H1 (cell line): ENCODE measurements around the gene DNMT1. TPM values are rescaled to one million over a fixed set of nuclear protein-coding genes. Genes with fewer than 3 reads are reported as not detected.

Experiments
- CTCF ChIA-PET: fragments of 300-600 bp; sonication (Branson Sonifier 250); formaldehyde crosslinking; loops from one replicate; lab custom pipeline; 2021; ENCODE audit not compliant: partially characterized antibody; lab: Charles Lee
- POLR2A ChIA-PET: fragments of 300-600 bp; sonication (Branson Sonifier 250); formaldehyde crosslinking; loops from one replicate; lab custom pipeline; 2021; ENCODE audit warnings: inconsistent platforms; ENCODE audit not compliant: partially characterized antibody; lab: Charles Lee
- DNase-seq, 2 experiments: peaks; one replicate each; pipeline versions ENCODE4 v3.0.0 to v3.0.0-alpha.2; 2010 to 2022; ENCODE audit warnings: low spot score in 2 of 2, low read depth in 1 of 2, mixed read lengths in 1 of 2
- FAIRE-seq: peaks from 2 replicates; lab custom pipeline; 2011; peaks lifted over from hg19 to GRCh38; lab: Jason Lieb, UNC
- H2AFZ ChIP-seq: 2 replicates; pipeline ENCODE4 v1.8.1; 2012; ENCODE audit warnings: low read length, inconsistent platforms
- H2AK5ac ChIP-seq: 2 replicates; pipeline ENCODE4 v1.6.1; 2013; ENCODE audit warnings: low read depth, low read length
- H2BK120ac ChIP-seq: replicated peaks from 2 replicates; pipeline ENCODE3; 2013; ENCODE audit warnings: low read depth, low read length, inconsistent platforms
- H2BK12ac ChIP-seq: 2 replicates; pipeline ENCODE4 v1.6.1; 2013; ENCODE audit warnings: low read depth, low read length
- H2BK15ac ChIP-seq: 2 replicates; pipeline ENCODE4 v1.6.1; 2013; ENCODE audit warnings: low read length
- H2BK20ac ChIP-seq: 2 replicates; pipeline ENCODE4 v1.6.1; 2013; ENCODE audit warnings: low read length
- H2BK5ac ChIP-seq: 2 replicates; pipeline ENCODE4 v1.6.1; 2013; ENCODE audit warnings: low read depth, low read length
- H3K14ac ChIP-seq: 2 replicates; pipeline ENCODE4 v1.6.1; 2013; ENCODE audit warnings: inconsistent platforms; ENCODE audit not compliant: insufficient read length
- H3K18ac ChIP-seq: 2 replicates; pipeline ENCODE4 v1.6.1; 2013; ENCODE audit warnings: low read length; ENCODE audit errors: extremely low read depth
- H3K23ac ChIP-seq: 2 replicates; pipeline ENCODE4 v1.6.1; 2013; ENCODE audit warnings: inconsistent platforms; ENCODE audit not compliant: insufficient read length
- H3K23me2 ChIP-seq: 2 replicates; pipeline ENCODE4 v1.6.1; 2013; ENCODE audit warnings: low read depth, low read length
- H3K27ac ChIP-seq: 2 replicates; pipeline ENCODE4 v1.6.1; 2011; ENCODE audit warnings: low read depth, low read length, inconsistent platforms
- H3K27me3 ChIP-seq, 4 experiments: replicated peaks in 1 of 4; 1 replicate in 1 of 4; 2 replicates in 3 of 4; pipeline versions ENCODE4 v1.6.1 to v1.8.1; 2011 to 2013; ENCODE audit warnings: low read length in 3 of 4, mild to moderate bottlenecking in 3 of 4, inconsistent platforms in 2 of 4, mixed read lengths in 2 of 4, moderate library complexity in 1 of 4; ENCODE audit not compliant: control insufficient read depth in 3 of 4, insufficient read depth in 3 of 4; ENCODE audit errors: extremely low read depth in 1 of 4
- H3K36me3 ChIP-seq, 4 experiments: 2 replicates each; pipeline versions ENCODE4 v1.6.1 to v1.8.1; 2011 to 2013; ENCODE audit warnings: mild to moderate bottlenecking in 4 of 4, low read length in 3 of 4, moderate library complexity in 2 of 4, control low read depth in 1 of 4, inconsistent platforms in 1 of 4; ENCODE audit not compliant: insufficient read depth in 4 of 4, control insufficient read depth in 2 of 4
- H3K4ac ChIP-seq: replicated peaks from 2 replicates; pipeline ENCODE3; 2013; ENCODE audit warnings: low read length, low read depth, mixed read lengths, inconsistent platforms; ENCODE audit not compliant: insufficient read length
- H3K4me1 ChIP-seq, 4 experiments: replicated peaks in 1 of 4; 1 replicate in 1 of 4; 2 replicates in 3 of 4; pipeline versions ENCODE4 v1.6.1 to v1.8.1; 2011 to 2013; ENCODE audit warnings: low read length in 3 of 4, inconsistent platforms in 2 of 4, mixed read lengths in 1 of 4; ENCODE audit not compliant: insufficient read depth in 4 of 4, control insufficient read depth in 3 of 4
- H3K4me2 ChIP-seq, 2 experiments: 2 replicates each; pipeline versions ENCODE4 v1.6.1 to v1.8.1; 2011 to 2013; ENCODE audit warnings: low read depth in 2 of 2, low read length in 2 of 2, control low read depth in 1 of 2, inconsistent platforms in 1 of 2, mild to moderate bottlenecking in 1 of 2; ENCODE audit not compliant: insufficient read depth in 1 of 2
- H3K4me3 ChIP-seq, 4 experiments: fragments of 200-600, 300-600 bp in 1 of 4; sonication (generic), shearing (Covaris generic), sonication (Bioruptor Twin) in 1 of 4; 2 replicates each; pipeline versions ENCODE4 v1.5.1 to v1.8.1; 2011 to 2016; ENCODE audit warnings: low read length in 4 of 4, low read depth in 3 of 4, control low read depth in 2 of 4, inconsistent platforms in 2 of 4, mild to moderate bottlenecking in 2 of 4, mixed read lengths in 1 of 4, moderate library complexity in 1 of 4; ENCODE audit not compliant: insufficient read depth in 2 of 4; ENCODE audit errors: extremely low read depth in 1 of 4
- H3K56ac ChIP-seq: replicated peaks from 2 replicates; pipeline ENCODE3; 2013; ENCODE audit warnings: low read depth, mild to moderate bottlenecking, mixed read lengths, low read length, inconsistent platforms; ENCODE audit not compliant: insufficient read length
- H3K79me1 ChIP-seq: 2 replicates; pipeline ENCODE4 v1.6.1; 2013; ENCODE audit warnings: low read depth, low read length, control low read depth
- H3K79me2 ChIP-seq, 2 experiments: 2 replicates each; pipeline versions ENCODE4 v1.6.1 to v1.8.1; 2012 to 2013; ENCODE audit warnings: low read length in 2 of 2, mild to moderate bottlenecking in 2 of 2, inconsistent platforms in 1 of 2; ENCODE audit not compliant: insufficient read depth in 2 of 2, control insufficient read depth in 1 of 2
- H3K9ac ChIP-seq, 4 experiments: replicated peaks in 1 of 4; 1 replicate in 1 of 4; 2 replicates in 3 of 4; pipeline versions ENCODE4 v1.6.1 to v1.8.1; 2011 to 2013; ENCODE audit warnings: low read depth in 3 of 4, low read length in 3 of 4, control low read depth in 2 of 4, mild to moderate bottlenecking in 2 of 4, moderate library complexity in 2 of 4, inconsistent platforms in 1 of 4; ENCODE audit errors: extremely low read depth in 1 of 4
- H3K9me3 ChIP-seq, 2 experiments: 2 replicates each; pipeline versions ENCODE4 v1.6.1 to v1.8.1; 2012 to 2013; ENCODE audit warnings: mild to moderate bottlenecking in 2 of 2, moderate library complexity in 2 of 2, control low read depth in 1 of 2, inconsistent platforms in 1 of 2, low read depth in 1 of 2, low read length in 1 of 2, mixed read lengths in 1 of 2; ENCODE audit not compliant: insufficient read depth in 2 of 2
- H4K20me1 ChIP-seq, 2 experiments: replicated peaks in 1 of 2; 2 replicates each; pipeline versions ENCODE3 to v1.8.1; 2011 to 2013; ENCODE audit warnings: inconsistent platforms in 2 of 2, low read length in 2 of 2, mild to moderate bottlenecking in 1 of 2; ENCODE audit not compliant: insufficient read depth in 2 of 2, control insufficient read depth in 1 of 2
- H4K5ac ChIP-seq: 2 replicates; pipeline ENCODE4 v1.6.1; 2013; ENCODE audit warnings: low read length, low read depth, mixed read lengths, inconsistent platforms; ENCODE audit not compliant: insufficient read length
- H4K8ac ChIP-seq: 2 replicates; pipeline ENCODE4 v1.8.0; 2013; ENCODE audit warnings: mild to moderate bottlenecking, moderate library complexity, low read length, inconsistent platforms; ENCODE audit not compliant: insufficient read depth; ENCODE audit errors: extremely low read depth
- H4K91ac ChIP-seq: replicated peaks from 2 replicates; pipeline ENCODE3; 2013; ENCODE audit warnings: low read length, mixed read lengths, inconsistent platforms; ENCODE audit not compliant: insufficient read length
- ASH2L ChIP-seq: fragments of 200-600, 300-600 bp; sonication (generic); IDR thresholded peaks from one replicate; pipeline ENCODE4 v1.7.1; 2017; ENCODE audit warnings: low read length
- BCL11A ChIP-seq, 2 experiments: IDR thresholded peaks; one replicate each; pipeline ENCODE4 v1.6.1; 2011; ENCODE audit warnings: low read depth in 2 of 2, low read length in 2 of 2, mild to moderate bottlenecking in 2 of 2
- CHD2 ChIP-seq: IDR thresholded peaks from 2 replicates; pipeline ENCODE4 v1.6.1; 2012; ENCODE audit warnings: low read length, improper control_type of control experiment
- CREB1 ChIP-seq: IDR thresholded peaks from 2 replicates; pipeline ENCODE4 v1.6.1; 2012; ENCODE audit warnings: inconsistent platforms
- KDM1A ChIP-seq: fragments of 200-600, 300-600 bp; sonication (generic); IDR thresholded peaks from 2 replicates; pipeline ENCODE4 v1.7.1; 2016; ENCODE audit warnings: mild to moderate bottlenecking, low read length, borderline replicate concordance
- KDM4A ChIP-seq: IDR thresholded peaks from one replicate; pipeline ENCODE4 v1.7.1; 2012; ENCODE audit warnings: low read depth, mild to moderate bottlenecking, moderate library complexity, low read length, inconsistent platforms; ENCODE audit not compliant: severe bottlenecking
- KDM5A ChIP-seq: fragments of 200-600 bp; IDR thresholded peaks from 2 replicates; pipeline ENCODE4 v1.7.1; 2012; ENCODE audit warnings: mild to moderate bottlenecking, low read length, inconsistent platforms, mixed read lengths
- MAFK ChIP-seq: IDR thresholded peaks from 2 replicates; pipeline ENCODE4 v1.6.1; 2012; ENCODE audit warnings: low read depth, mild to moderate bottlenecking, improper control_type of control experiment, low read length
- POU5F1 ChIP-seq: IDR thresholded peaks from 2 replicates; pipeline ENCODE4 v1.6.1; 2011; ENCODE audit warnings: low read depth, mild to moderate bottlenecking, low read length, moderate library complexity
- SIN3A ChIP-seq, 2 experiments: IDR thresholded peaks in 1 of 2; conservative IDR thresholded peaks in 1 of 2; 2 replicates each; pipeline ENCODE4 v1.6.1; 2011 to 2012; ENCODE audit warnings: low read length in 2 of 2, improper control_type of control experiment in 1 of 2, low read depth in 1 of 2, mild to moderate bottlenecking in 1 of 2
- SP4 ChIP-seq: IDR thresholded peaks from 2 replicates; pipeline ENCODE4 v1.6.1; 2012; ENCODE audit warnings: low read length, inconsistent platforms
- TAF1 ChIP-seq: IDR thresholded peaks from 2 replicates; pipeline ENCODE4 v1.6.1; 2011; ENCODE audit warnings: mild to moderate bottlenecking, low read depth, low read length
- ZNF274 ChIP-seq: IDR thresholded peaks from 2 replicates; pipeline ENCODE4 v1.7.0; 2012; ENCODE audit warnings: low read length, borderline replicate concordance; ENCODE audit errors: extremely low read depth
- WGBS, 2 experiments: shearing (Covaris generic) in 1 of 2; methylation state at CpG; one replicate each; pipeline versions ENCODE4 v1.1.6 to v1.1.7; 2013 to 2015; ENCODE audit warnings: low lambda C conversion rate in 2 of 2, mixed read lengths in 2 of 2, inconsistent platforms in 1 of 2, low coverage in 1 of 2, missing lambda C conversion rate in 1 of 2; ENCODE audit not compliant: insufficient replicate concordance in 2 of 2, insufficient coverage in 1 of 2, insufficient read length in 1 of 2; ENCODE audit errors: extremely low coverage in 1 of 2, missing lambda C conversion rate in 1 of 2; 5-methylcytosine and 5-hydroxymethylcytosine counted together
- polyA plus RNA-seq, 7 experiments: library from polyadenylated mRNA; depleted of rRNA in 3 of 7; stranded (reverse) in 5 of 7; unstranded in 2 of 7; fragments of >200 nt in 5 of 7; fragments of 200-250 nt in 2 of 7; gene quantifications; 1 replicate in 5 of 7; 2 replicates in 1 of 7; 4 replicates in 1 of 7; pipeline versions ENCODE4 v1.2.1 to v1.2.3, GENCODE V29; 2011 to 2013; ENCODE audit warnings: missing spikeins in 2 of 7, mixed read lengths in 2 of 7
- total RNA-seq: library from RNA; stranded (reverse); fragmentation: NEBNext Ultra II Directional; extraction: Animal tissue kit (Norgen Biotek cat#: 25700); gene quantifications from 2 replicates; pipeline ENCODE4 v1.2.1, GENCODE V29; 2021

The DNMT1 gene
- total and polyA plus RNA-seq, 2 of the 8 experiments (the other 6 are each of a cell fraction or from before 2014, with no cell fraction given): 101 to 210 TPM

DNA sequence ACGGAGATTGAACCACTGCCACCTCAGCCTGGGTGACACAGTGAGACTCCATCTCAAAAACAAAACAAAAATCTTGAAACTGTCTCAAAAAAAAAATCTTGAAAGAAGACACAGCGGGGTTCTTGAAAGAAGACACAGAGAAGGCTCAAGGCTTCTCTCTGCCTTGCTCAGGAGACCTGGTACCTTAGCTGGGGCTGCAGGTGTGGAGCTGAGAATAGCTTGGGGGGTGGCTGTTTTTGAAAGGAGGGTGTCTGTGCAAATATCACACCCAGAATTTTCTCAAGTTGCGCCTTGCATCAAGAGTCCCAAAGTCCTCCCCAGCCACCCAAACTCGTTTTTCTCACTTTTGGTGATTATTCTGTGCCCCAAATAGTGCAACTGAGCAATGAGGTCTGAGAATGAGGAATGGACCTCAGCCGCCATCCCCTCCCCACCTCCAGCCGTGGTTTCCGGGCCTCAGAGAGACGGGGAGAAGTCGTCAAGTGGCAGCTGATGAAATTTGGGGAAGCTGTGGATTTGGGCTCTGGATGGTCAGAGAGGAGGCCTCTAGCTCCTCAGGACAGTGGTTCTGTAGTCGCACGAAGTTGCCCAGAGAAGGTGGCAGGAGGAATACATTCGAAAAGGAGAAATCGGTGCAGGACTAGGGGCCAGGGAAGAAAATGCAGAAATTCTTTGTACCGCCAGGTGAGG lies 27.6 kb upstream of the DNMT1 start:
- Histone ChIP-seq H4K91ac (no peak overlapping the region), H3K27ac (no peak overlapping the region), H2AK5ac (no peak overlapping the region), H3K56ac (no peak overlapping the region), H3K9me3 (0 out of 4 replicates have a peak, but pooled peaks cover 0 to 5% of the 10 kb centered on the region in 2 experiments), H3K79me1 (peaks cover 7% of the 10 kb centered on the region; the same call in 1 of the 2 replicates), H2BK15ac (no peak overlapping the region), H3K36me3 (peaks cover 0 to 3% (median under 1%) of the 10 kb centered on the region in 4 experiments; a peak in 3 of 8 replicates), H3K4me2 (no peak overlapping the region), H2BK5ac (no peak overlapping the region), H3K23ac (no peak overlapping the region), H3K4ac (no peak overlapping the region), H3K4me1 (peaks cover 0 to 4% (median 2%) of the 10 kb centered on the region in 4 experiments; a peak in 4 of 7 replicates), H4K5ac (no peak overlapping the region), H2AFZ (no peak overlapping the region), H2BK12ac (no peak overlapping the region), H2BK20ac (no peak overlapping the region), H4K20me1 (peaks cover 7 to 9% of the 10 kb centered on the region in 2 experiments), H3K23me2 (no peaks in the 10 kb centered on the region), H3K14ac (no peak overlapping the region), H4K8ac (no peak overlapping the region), H3K18ac (no peak overlapping the region), H2BK120ac (no peak overlapping the region), H3K27me3 (no peaks in the 10 kb centered on the region), H3K79me2 (peaks cover 0 to 11% of the 10 kb centered on the region in 2 experiments; a peak in 1 of 4 replicates), H3K9ac (no peak overlapping the region), H3K4me3 (no peak overlapping the region)
- TF ChIP-seq SP4: no peak
- TF ChIP-seq KDM5A: no peak
- no peak for TF ChIP-seq KDM4A
- TF ChIP-seq SIN3A (conservative IDR thresholded peaks at IDR 0.05 in 1 of 2, IDR thresholded peaks at IDR 0.05 in 1 of 2; ENCODE audit: low read depth in 1 of 2, low read length in 2 of 2): no peak
- TF ChIP-seq ASH2L: no peak
- no peak for TF ChIP-seq CREB1
- TF ChIP-seq CHD2: no peak
- TF ChIP-seq POU5F1: no peak
- TF ChIP-seq MAFK: no peak
- no peak for TF ChIP-seq ZNF274
- TF ChIP-seq TAF1: no peak
- TF ChIP-seq KDM1A: no peak
- TF ChIP-seq BCL11A (IDR thresholded peaks at IDR 0.05; ENCODE audit: low read depth in 2 of 2, low read length in 2 of 2): no peak
- DNase-seq (no peak), FAIRE-seq (no peak)
- POLR2A ChIA-PET: interaction anchor here (1.2 kb wide), 1 partner anchor 34 kb away, joined by 3 read pairs; no protein-coding TSS in a partner anchor
- 85% methylated on average over 14 of the region's 14 CpGs; no CpG with 5 or more reads in 1 of the 2 experiments for WGBS, 2 experiments
- CTCF ChIA-PET: interaction anchor here (0.5 to 2.3 kb wide), 9 partner anchors 12 to 1888 kb away, joined by 3 to 14 read pairs (median 3); partner anchors contain the start of gene DNMT1
